Fibroblast of lung (primary cell): ENCODE measurements around the gene RNF32. TPM values are rescaled to one million over a fixed set of nuclear protein-coding genes. Genes with fewer than 3 reads are reported as not detected.

Experiments
- DNase-seq, 2 donors: peaks; one replicate each; pipeline versions ENCODE4 v3.0.0 to v3.0.0-alpha.2; 2010; ENCODE audit warnings: low read depth in 2 of 2
- H2AFZ ChIP-seq: 2 replicates; pipeline ENCODE4 v1.5.1; 2012; ENCODE audit warnings: low read length, control low read depth, inconsistent platforms
- H3K27ac ChIP-seq: 2 replicates; pipeline ENCODE4 v1.5.1; 2011; ENCODE audit warnings: low read length, control low read depth; ENCODE audit not compliant: insufficient read depth
- H3K27me3 ChIP-seq: 2 replicates; pipeline ENCODE4 v1.5.1; 2011; ENCODE audit warnings: mild to moderate bottlenecking, low read length; ENCODE audit not compliant: control insufficient read depth, insufficient read depth
- H3K36me3 ChIP-seq: 2 replicates; pipeline ENCODE4 v1.5.1; 2011; ENCODE audit warnings: low read length; ENCODE audit not compliant: control insufficient read depth, insufficient read depth
- H3K4me1 ChIP-seq: 2 replicates; pipeline ENCODE4 v1.5.1; 2011; ENCODE audit warnings: low read length; ENCODE audit not compliant: control insufficient read depth, insufficient read depth; ENCODE audit errors: extremely low read depth
- H3K4me2 ChIP-seq: 2 replicates; pipeline ENCODE4 v1.5.1; 2011; ENCODE audit warnings: low read length, control low read depth; ENCODE audit not compliant: insufficient read depth; ENCODE audit errors: extremely low read depth
- H3K4me3 ChIP-seq, 4 experiments: fragments of 200-600 bp in 1 of 4; sonication (generic) in 1 of 4; replicated peaks in 1 of 4; 2 replicates each; pipeline ENCODE4 v1.5.1; 2011 to 2016; ENCODE audit warnings: low read length in 4 of 4, low read depth in 3 of 4, mild to moderate bottlenecking in 3 of 4, control low read depth in 2 of 4, inconsistent platforms in 1 of 4, mixed read lengths in 1 of 4; ENCODE audit not compliant: insufficient read depth in 1 of 4; ENCODE audit errors: control extremely low read depth in 1 of 4
- H3K79me2 ChIP-seq: 2 replicates; pipeline ENCODE4 v1.5.1; 2012; ENCODE audit warnings: mild to moderate bottlenecking, low read length, inconsistent platforms; ENCODE audit not compliant: control insufficient read depth, insufficient read depth
- H3K9ac ChIP-seq: 2 replicates; pipeline ENCODE4 v1.5.1; 2011; ENCODE audit warnings: mild to moderate bottlenecking, low read length, control low read depth; ENCODE audit not compliant: insufficient read depth
- H3K9me3 ChIP-seq: 2 replicates; pipeline ENCODE4 v1.5.1; 2012; ENCODE audit warnings: low read depth, low read length; ENCODE audit not compliant: control insufficient read depth, insufficient read depth
- H4K20me1 ChIP-seq: 2 replicates; pipeline ENCODE4 v1.5.1; 2011; ENCODE audit warnings: low read length; ENCODE audit not compliant: control insufficient read depth, insufficient read depth; ENCODE audit errors: extremely low read depth
- EZH2 ChIP-seq: IDR thresholded peaks from 2 replicates; pipeline ENCODE4 v1.5.1; 2012; ENCODE audit warnings: low read length, control low read depth, mild to moderate bottlenecking; ENCODE audit errors: missing control alignments
- polyA plus RNA-seq, 2 donors: library from polyadenylated mRNA; depleted of rRNA in 1 of 2; stranded (reverse) in 1 of 2; unstranded in 1 of 2; fragments of >200 nt; gene quantifications; 2 replicates each; pipeline ENCODE4 v1.2.1, GENCODE V29; 2011 to 2012; ENCODE audit warnings: missing spikeins in 1 of 2
- total RNA-seq: library from RNA; depleted of rRNA; stranded (reverse); fragments of >200 nt; gene quantifications from 2 replicates; pipeline ENCODE4 v1.2.1, GENCODE V29; 2014
- TF ChIP-seq, protein P1 (sequence below), 2 donors: IDR thresholded peaks in 1 of 2; conservative IDR thresholded peaks in 1 of 2; 1 replicate in 1 of 2; 2 replicates in 1 of 2; pipeline ENCODE4 v1.5.1; 2011 to 2012; ENCODE audit warnings: low read length in 2 of 2, control low read depth in 1 of 2, inconsistent platforms in 1 of 2, low read depth in 1 of 2, mild to moderate bottlenecking in 1 of 2

The RNF32 gene
- total and polyA plus RNA-seq, 2 donors (not counting 1 experiment from before 2014, with no cell fraction given), result 0.91 to 2.8 TPM

DNA sequence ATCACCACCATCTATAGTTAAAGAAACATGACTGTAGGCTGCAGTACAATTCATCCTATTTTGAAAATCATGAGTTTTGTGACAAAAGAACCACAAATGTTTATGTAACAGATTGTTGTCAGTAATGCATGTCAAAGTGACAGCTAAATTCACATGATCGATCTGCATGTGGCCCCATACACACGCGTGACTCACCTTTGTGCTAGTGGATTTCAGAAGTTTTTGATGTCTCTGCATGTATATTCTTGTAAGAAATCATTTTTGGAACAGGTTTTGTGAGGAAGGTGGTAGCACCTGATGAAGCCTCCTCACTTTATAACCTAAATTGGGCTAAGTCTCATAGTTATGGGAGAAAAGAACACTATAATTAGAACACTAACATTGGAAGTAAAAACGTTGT lies 17.1 kb downstream of the RNF32 start:
- TF ChIP-seq EZH2, result no peak
- TF ChIP-seq, protein P1, sequence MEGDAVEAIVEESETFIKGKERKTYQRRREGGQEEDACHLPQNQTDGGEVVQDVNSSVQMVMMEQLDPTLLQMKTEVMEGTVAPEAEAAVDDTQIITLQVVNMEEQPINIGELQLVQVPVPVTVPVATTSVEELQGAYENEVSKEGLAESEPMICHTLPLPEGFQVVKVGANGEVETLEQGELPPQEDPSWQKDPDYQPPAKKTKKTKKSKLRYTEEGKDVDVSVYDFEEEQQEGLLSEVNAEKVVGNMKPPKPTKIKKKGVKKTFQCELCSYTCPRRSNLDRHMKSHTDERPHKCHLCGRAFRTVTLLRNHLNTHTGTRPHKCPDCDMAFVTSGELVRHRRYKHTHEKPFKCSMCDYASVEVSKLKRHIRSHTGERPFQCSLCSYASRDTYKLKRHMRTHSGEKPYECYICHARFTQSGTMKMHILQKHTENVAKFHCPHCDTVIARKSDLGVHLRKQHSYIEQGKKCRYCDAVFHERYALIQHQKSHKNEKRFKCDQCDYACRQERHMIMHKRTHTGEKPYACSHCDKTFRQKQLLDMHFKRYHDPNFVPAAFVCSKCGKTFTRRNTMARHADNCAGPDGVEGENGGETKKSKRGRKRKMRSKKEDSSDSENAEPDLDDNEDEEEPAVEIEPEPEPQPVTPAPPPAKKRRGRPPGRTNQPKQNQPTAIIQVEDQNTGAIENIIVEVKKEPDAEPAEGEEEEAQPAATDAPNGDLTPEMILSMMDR (conservative IDR thresholded peaks at IDR 0.05 in 1 of 2, IDR thresholded peaks at IDR 0.05 in 1 of 2; ENCODE audit: low read depth in 1 of 2, low read length in 2 of 2), result no peak
- Histone ChIP-seq H3K9me3 (no peaks in the 10 kb centered on the region), H3K9ac (no peak overlapping the region), H3K4me1 (no peaks in the 10 kb centered on the region), H3K36me3 (no peaks in the 10 kb centered on the region), H3K79me2 (no peaks in the 10 kb centered on the region), H4K20me1 (no peaks in the 10 kb centered on the region), H3K4me3 (no peak overlapping the region), H2AFZ (no peak overlapping the region), H3K27ac (no peak overlapping the region), H3K27me3 (no peaks in the 10 kb centered on the region), H3K4me2 (no peak overlapping the region)
- DNase-seq, result no peak

DNA sequence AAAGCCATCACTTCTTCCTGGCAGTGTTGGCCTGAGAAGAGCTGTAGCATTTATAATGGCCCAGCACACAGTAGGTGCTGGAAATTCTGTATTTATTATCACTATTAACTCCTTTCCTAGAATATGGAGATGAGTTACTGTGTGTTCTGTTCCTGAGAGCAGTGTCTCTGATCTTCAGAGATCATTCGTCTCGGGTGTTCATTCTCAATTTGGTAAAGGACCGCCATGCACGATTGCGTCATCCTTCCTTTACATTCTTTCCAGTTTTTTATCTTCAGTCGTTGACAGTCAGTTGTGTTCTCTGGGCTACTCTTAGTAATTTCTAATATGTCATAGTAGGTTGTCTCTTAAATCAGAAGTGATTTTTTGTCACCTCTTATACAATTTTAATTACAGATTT lies 18.6 kb downstream of the RNF32 start:
- no peak for DNase-seq
- Histone ChIP-seq H4K20me1 (no peaks in the 10 kb centered on the region), H3K27ac (no peak overlapping the region), H3K79me2 (no peaks in the 10 kb centered on the region), H3K9me3 (no peaks in the 10 kb centered on the region), H3K27me3 (no peaks in the 10 kb centered on the region), H3K4me2 (no peak overlapping the region), H3K36me3 (no peaks in the 10 kb centered on the region), H2AFZ (no peak overlapping the region), H3K4me1 (no peaks in the 10 kb centered on the region), H3K4me3 (no peak overlapping the region), H3K9ac (no peak overlapping the region)
- no peak for TF ChIP-seq EZH2
- TF ChIP-seq, protein P1 (conservative IDR thresholded peaks at IDR 0.05 in 1 of 2, IDR thresholded peaks at IDR 0.05 in 1 of 2; ENCODE audit: low read depth in 1 of 2, low read length in 2 of 2), result no peak

- Histone ChIP-seq H3K4me3 (no peak overlapping the region), H3K27me3 (no peaks in the 10 kb centered on the region), H3K4me1 (no peaks in the 10 kb centered on the region), H4K20me1 (no peaks in the 10 kb centered on the region), H3K9me3 (no peaks in the 10 kb centered on the region), H3K79me2 (no peaks in the 10 kb centered on the region), H2AFZ (no peak overlapping the region), H3K27ac (no peak overlapping the region), H3K9ac (no peak overlapping the region), H3K36me3 (no peaks in the 10 kb centered on the region), H3K4me2 (no peak overlapping the region)
- TF ChIP-seq EZH2, result no peak
- TF ChIP-seq, protein P1 (conservative IDR thresholded peaks at IDR 0.05 in 1 of 2, IDR thresholded peaks at IDR 0.05 in 1 of 2; ENCODE audit: low read depth in 1 of 2, low read length in 2 of 2), result no peak
- DNase-seq, result no peak
Measured at GRCh38 chr7:156659961-156660360, 19.4 kb downstream of the RNF32 start.
